Esophagus squamous epithelium (tissue), 5 donors: ENCODE measurements around the gene ARF5. TPM values are rescaled to one million over a fixed set of nuclear protein-coding genes. Genes with fewer than 3 reads are reported as not detected.
A peak's percentile ranks its signal among the peaks of the same experiment; 100 is the strongest.

Experiments used
- DNase-seq: peaks from one replicate; lab custom pipeline; 2025; lab: John Stamatoyannopoulos, UW
- H3K27ac ChIP-seq, 4 donors: fragments of 200-600 bp; sonication (generic); one replicate each; pipeline ENCODE4 v1.5.1; 2016 to 2019; ENCODE audit warnings: mild to moderate bottlenecking in 1 of 4
- H3K27me3 ChIP-seq, 4 donors: fragments of 200-600 bp; sonication (generic); 1 replicate in 3 of 4; 2 replicates in 1 of 4; pipeline versions ENCODE4 v1.5.1 to v1.6.0; 2017 to 2021; ENCODE audit warnings: antibody characterized with exemption in 1 of 4
- H3K36me3 ChIP-seq, 3 donors: fragments of 200-600 bp; sonication (generic); one replicate each; pipeline ENCODE4 v1.5.1; 2016 to 2019
- H3K4me1 ChIP-seq, 3 donors: fragments of 200-600 bp; sonication (generic); one replicate each; pipeline ENCODE4 v1.5.1; 2017 to 2019
- H3K4me3 ChIP-seq, 4 donors: fragments of 200-600 bp; sonication (generic); 1 replicate in 3 of 4; 2 replicates in 1 of 4; pipeline ENCODE4 v1.5.1; 2016 to 2019; ENCODE audit warnings: mild to moderate bottlenecking in 2 of 4, moderate library complexity in 1 of 4
- H3K9me3 ChIP-seq, 3 donors: fragments of 200-600 bp; sonication (generic); one replicate each; pipeline ENCODE4 v1.5.1; 2016 to 2019
- CTCF ChIP-seq, 6 experiments: fragments of 450-650 bp in 4 of 6; fragments of 200-600 bp in 2 of 6; sonication (generic) in 2 of 6; IDR thresholded peaks; one replicate each; pipeline ENCODE4 v1.5.1; 2016 to 2019; ENCODE audit warnings: antibody characterized with exemption in 6 of 6, mild to moderate bottlenecking in 4 of 6, moderate library complexity in 4 of 6
- POLR2A ChIP-seq, 4 donors: fragments of 450-650 bp; IDR thresholded peaks; one replicate each; pipeline ENCODE4 v1.6.1; 2017; ENCODE audit warnings: antibody characterized with exemption in 4 of 4, mild to moderate bottlenecking in 4 of 4, moderate library complexity in 3 of 4
- WGBS, 2 donors: methylation state at CpG; one replicate each; pipeline ENCODE4 v1.1.5; 2018; 5-methylcytosine and 5-hydroxymethylcytosine counted together
- intact Hi-C: fragments of 100-400 bp; cut with DNase I; formaldehyde crosslinking; loops from one replicate; pipeline ENCODE4 v1.15.0; 2022
- total RNA-seq, 4 donors: library from RNA; depleted of rRNA; stranded (reverse); fragments of >200 nt; gene quantifications; one replicate each; pipeline ENCODE4 v1.1.0, GENCODE V29; 2016
- donor health status: DM: yes; HTN: yes; CAD: no.

ARF5 gene
- total RNA-seq, 4 donors from 2014 or later = 169 to 260 (median 209) TPM

- H3K27ac ChIP-seq = no peak overlapping the region
- TF ChIP-seq CTCF (IDR thresholded peaks at IDR 0.05) (no peak), POLR2A (IDR thresholded peaks at IDR 0.05) (no peak)
- intact Hi-C loops = no loop called here
- H3K36me3 ChIP-seq = no peaks in the 10 kb centered on the region
- 7 to 17% methylated on average over 15 to 19 of the region's 27 CpGs for WGBS, 2 donors
- no peaks in the 10 kb centered on the region for H3K4me1 ChIP-seq
- H3K4me3 ChIP-seq = no peak overlapping the region
- peaks cover 0 to 75% (median 0%) of the 10 kb centered on the region in 4 donors for H3K27me3 ChIP-seq
- no peak for DNase-seq
- no peaks in the 10 kb centered on the region for H3K9me3 ChIP-seq
Observed at GRCh38 chr7:127619681-127620405, 31.6 kb downstream of the ARF5 start.

- peaks cover 0 to 68% (median 0%) of the 10 kb centered on the region in 4 donors for H3K27me3 ChIP-seq
- H3K4me3 ChIP-seq = no peak overlapping the region
- no peaks in the 10 kb centered on the region for H3K9me3 ChIP-seq
- DNase-seq = no peak
- TF ChIP-seq POLR2A (IDR thresholded peaks at IDR 0.05) (no peak), CTCF (IDR thresholded peaks at IDR 0.05) (no peak)
- no peaks in the 10 kb centered on the region for H3K36me3 ChIP-seq
- 3 to 4% methylated on average over 17 to 23 of the region's 24 CpGs for WGBS, 2 donors
- intact Hi-C loops = no loop called here
- no peak overlapping the region for H3K27ac ChIP-seq
- H3K4me1 ChIP-seq = no peaks in the 10 kb centered on the region
Observed at GRCh38 chr7:127620406-127621233, 32.4 kb downstream of the ARF5 start.

GRCh38 chr7:127625331-127625730 lies 37.1 kb downstream of the ARF5 start:
- Histone ChIP-seq H3K27ac (no peak overlapping the region), H3K36me3 (no peaks in the 10 kb centered on the region), H3K4me1 (no peaks in the 10 kb centered on the region), H3K9me3 (no peaks in the 10 kb centered on the region), H3K4me3 (no peak overlapping the region), H3K27me3 (peaks cover 0 to 20% (median 0%) of the 10 kb centered on the region in 4 donors)
- DNase-seq = no peak
- no peak for TF ChIP-seq POLR2A (IDR thresholded peaks at IDR 0.05)
- no peak for TF ChIP-seq CTCF (IDR thresholded peaks at IDR 0.05)
- intact Hi-C loops = no loop called here

GRCh38 chr7:127628445-127628844 lies 40.2 kb downstream of the ARF5 start:
- peaks cover 0 to 17% (median 0%) of the 10 kb centered on the region in 4 donors for H3K27me3 ChIP-seq
- DNase-seq = no peak
- no peaks in the 10 kb centered on the region for H3K36me3 ChIP-seq
- H3K9me3 ChIP-seq = no peaks in the 10 kb centered on the region
- no peak overlapping the region for H3K27ac ChIP-seq
- TF ChIP-seq CTCF (IDR thresholded peaks at IDR 0.05) (no peak), POLR2A (IDR thresholded peaks at IDR 0.05) (no peak)
- WGBS, 2 donors = 56 to 78% methylated on average over 3 of the region's 3 CpGs
- no peak overlapping the region for H3K4me3 ChIP-seq
- H3K4me1 ChIP-seq = no peaks in the 10 kb centered on the region
- intact Hi-C loops = no loop called here

- DNase-seq = no peak
- H3K36me3 ChIP-seq = no peaks in the 10 kb centered on the region
- H3K27ac ChIP-seq = no peak overlapping the region
- TF ChIP-seq CTCF (IDR thresholded peaks at IDR 0.05) (peak in 1 of 6 experiments; percentile 4), POLR2A (IDR thresholded peaks at IDR 0.05) (no peak)
- intact Hi-C loops = no loop called here
- no peaks in the 10 kb centered on the region for H3K9me3 ChIP-seq
- H3K4me1 ChIP-seq = no peaks in the 10 kb centered on the region
- H3K27me3 ChIP-seq = peaks cover 0 to 23% (median 0%) of the 10 kb centered on the region in 4 donors
- WGBS, 2 donors = 13 to 32% methylated on average over 4 of the region's 5 CpGs
- H3K4me3 ChIP-seq = no peak overlapping the region
Observed at GRCh38 chr7:127629268-127629854, 41.1 kb downstream of the ARF5 start.
